HepG2 (cell line): ENCODE data around the gene TNS1. TPM values are rescaled to one million over a fixed set of nuclear protein-coding genes. Genes with fewer than 3 reads are reported as not detected.
A peak's percentile ranks its signal among the peaks of the same experiment; 100 is the strongest.

Source experiments
- ATF1 ChIP-seq: IDR thresholded peaks from 2 replicates; pipeline ENCODE4 v1.6.1; 2016; ENCODE audit warnings: mild to moderate bottlenecking, control low read depth
- CEBPG ChIP-seq: IDR thresholded peaks from 2 replicates; pipeline ENCODE4 v1.6.1; 2016
- CSRNP2 ChIP-seq: sonication (generic); formaldehyde crosslinking; conservative IDR thresholded peaks from 2 replicates; pipeline ENCODE4 v1.8.0; 2022; ENCODE audit warnings: low read depth, missing genetic modification reagents
- FOXC1 ChIP-seq: sonication (generic); formaldehyde crosslinking; IDR thresholded peaks from 2 replicates; pipeline ENCODE4 v1.8.0; 2022; ENCODE audit warnings: mild to moderate bottlenecking, missing genetic modification reagents, borderline replicate concordance
- HIVEP1 ChIP-seq: sonication (generic); formaldehyde crosslinking; IDR thresholded peaks from 2 replicates; pipeline ENCODE4 v1.4.0; 2020; ENCODE audit warnings: mild to moderate bottlenecking, missing genetic modification reagents
- MXD4 ChIP-seq: IDR thresholded peaks from 2 replicates; pipeline ENCODE4 v1.6.1; 2016; ENCODE audit warnings: mild to moderate bottlenecking, missing biosample characterization, missing genetic modification reagents
- NCOA2 ChIP-seq: sonication (generic); formaldehyde crosslinking; IDR thresholded peaks from 2 replicates; pipeline ENCODE4 v1.8.0; 2022; ENCODE audit warnings: inconsistent platforms
- NR2C2 ChIP-seq: sonication (generic); formaldehyde crosslinking; IDR thresholded peaks from 2 replicates; pipeline ENCODE4 v1.4.0; 2020; ENCODE audit warnings: missing genetic modification reagents, mild to moderate bottlenecking, moderate library complexity, borderline replicate concordance
- RARA ChIP-seq: IDR thresholded peaks from 2 replicates; pipeline ENCODE4 v1.6.1; 2016; ENCODE audit warnings: missing genetic modification reagents, missing compliant biosample characterization
- SKI ChIP-seq: fragments of 450-650 bp; IDR thresholded peaks from one replicate; pipeline ENCODE4 v1.6.1; 2018; ENCODE audit warnings: mild to moderate bottlenecking; ENCODE audit not compliant: partially characterized antibody
- TFE3 ChIP-seq: IDR thresholded peaks from 2 replicates; pipeline ENCODE4 v1.6.1; 2016
- U2AF1 ChIP-seq: fragments of 200-400 bp; formaldehyde crosslinking; optimal IDR thresholded peaks from 2 replicates; pipeline ENCODE3; 2017; ENCODE audit warnings: mild to moderate bottlenecking, low read depth, low read length
- UBTF ChIP-seq: sonication (generic); formaldehyde crosslinking; IDR thresholded peaks from 2 replicates; pipeline ENCODE4 v1.4.0; 2020; ENCODE audit warnings: mild to moderate bottlenecking, missing genetic modification reagents
- YEATS2 ChIP-seq: sonication (generic); formaldehyde crosslinking; IDR thresholded peaks from 2 replicates; pipeline ENCODE4 v1.4.0; 2020; ENCODE audit warnings: missing genetic modification reagents, borderline replicate concordance
- ZNF142 ChIP-seq: sonication (generic); formaldehyde crosslinking; IDR thresholded peaks from 2 replicates; pipeline ENCODE4 v1.4.0; 2020; ENCODE audit warnings: missing genetic modification reagents
- ZNF205 ChIP-seq: IDR thresholded peaks from 2 replicates; pipeline ENCODE4 v1.6.1; 2018; ENCODE audit warnings: missing biosample characterization, missing genetic modification reagents
- ZNF563 ChIP-seq: sonication (generic); formaldehyde crosslinking; IDR thresholded peaks from 2 replicates; pipeline ENCODE4 v1.8.0; 2022; ENCODE audit warnings: mild to moderate bottlenecking, moderate library complexity, missing genetic modification reagents
- ZNF607 ChIP-seq: sonication (generic); formaldehyde crosslinking; IDR thresholded peaks from 2 replicates; pipeline ENCODE4 v1.5.1; 2020; ENCODE audit warnings: missing genetic modification reagents, mild to moderate bottlenecking, borderline replicate concordance
- polyA plus RNA-seq, 8 experiments: library from polyadenylated mRNA; depleted of rRNA in 3 of 8; stranded (reverse) in 7 of 8; unstranded in 1 of 8; fragments of >200 nt; fragmentation: Illumina TruSeq in 4 of 8; extraction: Trizol in 4 of 8; gene quantifications; 2 replicates each; pipeline versions ENCODE4 v1.2.1 to v1.2.3, GENCODE V29; 2011 to 2016; ENCODE audit warnings: low read depth in 4 of 8, missing spikeins in 1 of 8, mixed read lengths in 1 of 8; ENCODE audit not compliant: insufficient read depth in 1 of 8
- total RNA-seq, 5 experiments: library from RNA; depleted of rRNA; stranded (reverse); fragments of >200 nt; fragmentation: Illumina TruSeq; extraction: Trizol; gene quantifications; 2 replicates each; pipeline ENCODE4 v1.2.3, GENCODE V29; 2016; ENCODE audit warnings: low read depth in 1 of 5

The TNS1 gene
- total and polyA plus RNA-seq, 2 of the 13 experiments (the other 11 are each of a cell fraction or from before 2014, with no cell fraction given): 1.9 to 118 TPM

DNA sequence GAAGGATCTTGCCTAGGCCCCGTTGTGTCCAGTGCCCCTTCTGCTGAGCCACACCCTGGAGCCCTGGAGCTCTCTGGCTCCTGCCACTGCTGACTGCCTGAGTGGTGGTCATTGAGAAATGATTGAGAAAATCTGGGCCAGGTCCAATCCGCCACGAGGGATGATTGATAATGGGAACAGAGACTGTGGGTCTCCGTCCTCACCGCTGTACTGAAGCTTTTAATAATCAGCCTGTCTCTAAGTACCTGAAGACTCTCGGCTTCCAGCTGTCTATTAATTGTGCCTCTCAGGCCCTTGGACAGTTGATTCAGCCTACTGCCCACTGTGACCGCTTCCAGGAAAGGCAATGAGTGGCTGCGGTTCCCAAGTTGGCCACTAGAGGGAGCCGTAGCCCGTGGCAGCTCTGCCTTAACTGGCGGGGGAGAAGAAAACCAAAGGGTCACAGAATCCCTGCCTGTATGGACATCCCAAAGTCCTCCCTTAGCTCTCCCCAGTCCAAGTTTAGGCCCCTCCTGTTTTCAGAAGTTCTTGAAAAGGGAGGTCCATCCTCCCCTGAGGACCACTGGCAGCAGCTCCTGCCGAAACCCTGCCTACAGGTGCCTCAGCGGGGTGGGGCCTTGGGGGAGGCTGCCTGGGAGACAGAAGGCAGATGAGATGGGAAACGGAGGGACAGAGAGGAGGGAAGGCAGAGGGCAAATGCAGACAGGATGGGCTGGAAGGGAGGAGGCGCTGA is 213.6 kb downstream of the TNS1 start (continued):
- TF ChIP-seq ZNF142 (no peak), ZNF607 (CRISPR knock-in tag) (no peak), TFE3 (0 out of 2 replicates have a peak, but pooled peaks have one; percentile 18), CEBPG (CRISPR knock-in tag) (0 out of 2 replicates have a peak, but pooled peaks have one; percentile 12), U2AF1 (peak; percentile 68), HIVEP1 (no peak), NR2C2 (CRISPR knock-in tag) (no peak; the same call in 1 of the 2 replicates), MXD4 (CRISPR knock-in tag) (0 out of 2 replicates have a peak, but pooled peaks have one; percentile 49), ATF1 (CRISPR knock-in tag) (no peak), UBTF (CRISPR knock-in tag) (peak; percentile 32; the same call in 1 of the 2 replicates), ZNF205 (peak; percentile 71; the same call in 1 of the 2 replicates), RARA (CRISPR knock-in tag) (peak; percentile 32; the same call in 1 of the 2 replicates), ZNF563 (CRISPR knock-in tag) (0 out of 2 replicates have a peak, but pooled peaks have one; percentile 34), YEATS2 (CRISPR knock-in tag) (0 out of 2 replicates have a peak, but pooled peaks have one; percentile 29), SKI (peak; percentile 7), CSRNP2 (no peak), NCOA2 (CRISPR knock-in tag) (0 out of 2 replicates have a peak, but pooled peaks have one; percentile 25), FOXC1 (CRISPR knock-in tag) (0 out of 2 replicates have a peak, but pooled peaks have one; percentile 47)
